Natural killer cell treated with Interleukin-12 subunit alpha and Interleukin-12 subunit beta and Interleukin-15 and Interleukin-18, amount 100 ng/mL, for 72 hours (primary cell): ENCODE measurements around the gene MUC22. TPM values are rescaled to one million over a fixed set of nuclear protein-coding genes. Genes with fewer than 3 reads are reported as not detected.
A peak's percentile ranks its signal among the peaks of the same experiment; 100 is the strongest.
"Not testable (repeated sequence)": the region's sequence is repeated elsewhere in the genome, so short reads cannot be mapped to it uniquely, and the experiment has no call there.

Experiments used
- ATAC-seq, 2 donors: fragments of 150-1000 bp; cut with Tn5 transposase in 1 of 2; sonication (Bioruptor Pico), chemical (Tn5 transposase) in 1 of 2; 2 replicates each; pipeline ENCODE4 v1.10.0; 2021
- DNase-seq: peaks from one replicate; pipeline ENCODE4 v3.0.0; 2022; ENCODE audit warnings: low spot score
- H3K27ac Mint-ChIP-seq, 2 donors: 1 replicate in 1 of 2; 2 replicates in 1 of 2; pipeline ENCODE4 v1.8.0; 2022; ENCODE audit warnings: mixed read lengths in 2 of 2, mild to moderate bottlenecking in 1 of 2, moderate library complexity in 1 of 2
- H3K27me3 Mint-ChIP-seq, 2 donors: 1 replicate in 1 of 2; 2 replicates in 1 of 2; pipeline ENCODE4 v1.8.0; 2022; ENCODE audit warnings: mixed read lengths in 2 of 2
- H3K36me3 Mint-ChIP-seq: one replicate; pipeline ENCODE4 v1.8.0; 2022; ENCODE audit warnings: mixed read lengths
- H3K4me1 Mint-ChIP-seq, 2 donors: 1 replicate in 1 of 2; 2 replicates in 1 of 2; pipeline ENCODE4 v1.8.0; 2022; ENCODE audit warnings: low read depth in 2 of 2, mixed read lengths in 2 of 2, mild to moderate bottlenecking in 1 of 2
- H3K4me3 Mint-ChIP-seq: one replicate; pipeline ENCODE4 v1.8.0; 2022; ENCODE audit warnings: mixed read lengths
- H3K9me3 Mint-ChIP-seq: 2 replicates; pipeline ENCODE4 v1.8.0; 2022; ENCODE audit warnings: mixed read lengths
- total RNA-seq, 2 donors: library from RNA; stranded (reverse); gene quantifications; one replicate each; pipeline ENCODE4 v1.2.3, GENCODE V29; 2022

The MUC22 gene
- total RNA-seq, 2 donors from 2014 or later = not detected

DNA sequence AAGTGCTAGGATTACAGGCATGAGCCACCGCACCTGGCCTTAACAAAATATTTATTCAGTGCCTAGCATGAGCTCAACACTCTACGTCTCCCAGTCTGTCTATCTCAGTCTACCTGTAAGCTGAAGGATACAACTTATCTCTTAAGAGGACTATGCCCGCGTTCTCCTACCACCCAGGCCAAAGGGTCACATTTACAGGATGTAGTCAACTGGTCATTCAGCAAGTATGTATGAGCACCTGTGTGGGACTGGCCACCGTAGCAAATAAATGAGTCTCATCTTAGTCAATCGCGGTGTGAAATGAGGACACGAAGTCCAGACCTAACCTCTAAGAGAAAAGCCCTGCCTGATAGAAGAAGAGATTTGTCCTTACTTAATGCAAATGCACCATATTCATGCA lies 49.9 kb downstream of the MUC22 start:
- Mint-ChIP-seq H3K36me3 (no peaks in the 10 kb centered on the region), H3K9me3 (no peaks in the 10 kb centered on the region), H3K27ac (no peak overlapping the region), H3K27me3 (peaks cover 11 to 22% of the 10 kb centered on the region in 2 donors), H3K4me3 (no peak overlapping the region), H3K4me1 (no peaks in the 10 kb centered on the region)
- ATAC-seq (no peak), DNase-seq (no peak)

DNA sequence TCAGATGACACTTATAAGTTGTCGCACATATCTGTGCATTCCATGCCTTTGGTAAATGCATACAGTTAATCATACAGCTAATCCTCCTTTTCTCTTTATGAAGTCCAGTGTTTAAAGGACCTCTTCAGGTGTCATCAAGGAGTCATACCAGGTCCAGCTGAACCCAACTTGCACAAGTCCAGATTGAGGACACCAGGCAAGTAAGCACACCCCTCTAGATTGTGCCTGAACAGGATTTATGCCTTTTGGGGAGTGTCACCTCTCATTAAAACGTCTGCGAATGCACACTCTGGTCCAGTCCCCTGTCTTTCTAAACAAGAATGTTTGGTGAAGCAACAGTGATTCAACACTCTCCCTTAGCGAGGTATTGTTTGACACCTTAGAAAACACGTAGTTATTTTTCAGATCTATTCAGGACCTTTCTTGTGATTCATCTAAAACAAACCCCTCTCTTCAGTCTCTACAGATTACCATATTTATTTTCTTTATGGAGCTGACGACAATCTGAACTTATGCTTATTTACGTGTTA lies 53.7 kb downstream of the MUC22 start:
- no peaks in the 10 kb centered on the region for H3K36me3 Mint-ChIP-seq
- H3K4me1 Mint-ChIP-seq = no peaks in the 10 kb centered on the region
- H3K27me3 Mint-ChIP-seq = peaks cover 0 to 5% of the 10 kb centered on the region in 2 donors
- DNase-seq (no peak), ATAC-seq (no peak)
- H3K27ac Mint-ChIP-seq = no peak overlapping the region
- H3K9me3 Mint-ChIP-seq = no peaks in the 10 kb centered on the region
- H3K4me3 Mint-ChIP-seq = no peak overlapping the region

DNA sequence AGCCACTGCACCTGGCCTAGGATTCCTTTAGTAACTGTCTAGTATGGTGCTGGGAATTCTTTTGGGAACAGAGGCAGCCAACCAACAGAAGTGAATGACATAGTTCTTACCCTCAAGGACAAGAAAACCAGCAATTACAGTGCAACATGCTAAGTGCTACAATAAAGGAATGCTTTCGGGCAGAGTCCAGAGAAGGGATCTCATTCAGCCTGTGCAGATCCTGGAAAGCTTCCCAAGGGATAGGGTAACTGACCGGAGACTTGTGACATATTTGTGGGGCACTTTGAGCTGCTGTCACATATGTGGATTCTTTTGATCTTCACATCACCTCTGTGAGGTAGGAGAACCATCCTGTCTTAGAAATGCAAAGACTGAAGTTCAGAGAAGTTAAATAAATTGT lies 55.3 kb downstream of the MUC22 start:
- H3K36me3 Mint-ChIP-seq = no peaks in the 10 kb centered on the region

DNA sequence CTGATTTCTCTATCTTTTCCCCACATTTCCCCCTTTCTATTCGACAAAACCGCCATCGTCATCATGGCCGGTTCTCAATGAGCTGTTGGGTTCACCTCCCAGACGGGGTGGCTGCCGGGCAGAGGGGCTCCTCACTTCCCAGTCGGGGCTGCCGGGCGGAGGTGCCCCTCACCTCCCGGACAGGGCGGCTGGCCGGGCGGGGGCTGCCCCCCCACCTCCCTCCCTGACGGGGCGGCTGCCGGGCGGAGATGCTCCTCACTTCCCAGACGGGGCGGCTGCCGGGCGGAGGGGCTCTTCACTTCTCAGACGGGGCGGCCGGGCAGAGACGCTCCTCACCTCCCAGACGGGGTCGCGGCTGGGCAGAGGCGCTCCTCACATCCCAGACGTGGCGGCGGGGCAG lies 56.8 kb downstream of the MUC22 start:
- H3K4me3 Mint-ChIP-seq, H3K27ac Mint-ChIP-seq, H3K36me3 Mint-ChIP-seq, ATAC-seq, H3K4me1 Mint-ChIP-seq, H3K9me3 Mint-ChIP-seq, DNase-seq, H3K27me3 Mint-ChIP-seq: not testable (repeated sequence)

More for the DNA sequence above, 55.3 kb downstream of the MUC22 start:
- Mint-ChIP-seq H3K4me3 (no peak overlapping the region), H3K27ac (no peak overlapping the region), H3K4me1 (no peaks in the 10 kb centered on the region), H3K9me3 (no peaks in the 10 kb centered on the region), H3K27me3 (peaks cover 0 to under 1% of the 10 kb centered on the region in 2 donors)
- no peak for DNase-seq
- ATAC-seq = no peak

DNA sequence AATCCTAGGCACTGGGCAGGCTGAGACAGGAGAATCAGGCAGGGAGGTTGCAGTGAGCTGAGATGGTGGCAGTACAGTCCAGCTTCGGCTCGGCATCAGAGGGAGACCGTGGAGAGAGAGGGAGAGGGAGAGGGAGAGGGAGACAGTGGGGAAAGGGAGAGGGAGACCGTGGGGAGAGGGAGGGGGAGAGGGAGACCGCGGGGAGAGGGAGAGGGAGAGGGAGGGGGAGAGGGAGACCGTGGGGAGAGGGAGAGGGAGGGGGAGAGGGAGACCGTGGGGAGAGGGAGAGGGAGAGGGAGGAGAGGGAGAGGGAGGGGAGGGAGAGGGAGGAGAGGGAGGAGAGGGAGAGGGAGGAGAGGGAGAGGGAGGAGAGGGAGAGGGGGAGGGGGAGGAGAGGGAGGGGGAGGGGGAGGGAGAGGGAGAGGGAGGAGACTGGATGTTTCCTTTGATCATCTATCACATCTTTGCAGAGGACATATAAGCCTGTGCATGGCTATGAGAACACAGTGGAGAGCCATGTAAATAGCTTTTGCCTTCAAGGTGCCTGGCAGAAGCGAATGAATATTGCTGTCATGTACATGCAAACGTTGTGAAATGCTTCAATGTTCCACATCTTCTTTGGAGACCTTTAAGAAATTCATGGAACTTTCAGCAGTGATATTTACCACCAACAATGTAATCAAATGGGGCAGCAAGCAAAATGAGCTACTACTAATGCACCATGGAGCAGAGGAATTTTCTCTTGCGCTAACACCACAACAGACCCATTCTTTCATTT lies 57.8 kb downstream of the MUC22 start:
- H3K36me3 Mint-ChIP-seq = not testable (repeated sequence)

DNA sequence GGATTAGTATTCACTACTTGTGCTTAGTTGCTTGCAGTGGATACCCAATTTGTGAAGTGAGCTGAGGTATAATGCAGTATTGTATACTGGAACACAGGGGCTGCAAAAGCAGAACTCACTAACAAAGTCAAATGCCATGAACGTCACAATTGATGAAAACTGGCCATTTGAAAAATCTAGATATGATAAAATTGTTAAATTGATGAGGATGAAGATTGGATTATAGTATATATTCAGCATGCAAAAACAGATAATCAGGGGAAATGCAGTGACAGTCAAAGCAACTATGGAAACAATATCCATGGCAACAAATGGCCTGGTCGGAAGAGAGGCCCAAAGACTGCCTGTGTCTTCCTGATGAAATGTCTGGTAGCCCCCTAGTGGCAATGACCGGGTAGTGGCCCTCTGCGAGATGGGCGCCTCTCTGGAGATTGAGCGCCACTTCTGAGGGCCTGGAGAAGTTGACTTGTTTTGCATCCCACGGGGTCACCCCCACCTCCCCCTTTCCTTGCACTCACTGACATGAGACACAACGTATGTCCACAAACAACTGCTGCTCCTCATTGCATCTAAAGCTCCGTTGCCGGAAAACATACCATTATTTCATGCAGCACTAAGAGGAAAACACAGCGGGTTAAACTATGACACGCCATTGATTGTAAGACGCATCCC lies 58.5 kb downstream of the MUC22 start:
- no peaks in the 10 kb centered on the region for H3K4me1 Mint-ChIP-seq
- ATAC-seq = peak; percentile 73 to 86

More for the DNA sequence above, 57.8 kb downstream of the MUC22 start:
- not testable (repeated sequence) for ATAC-seq, H3K27me3 Mint-ChIP-seq, H3K27ac Mint-ChIP-seq, H3K9me3 Mint-ChIP-seq, H3K4me3 Mint-ChIP-seq, DNase-seq, H3K4me1 Mint-ChIP-seq

DNA sequence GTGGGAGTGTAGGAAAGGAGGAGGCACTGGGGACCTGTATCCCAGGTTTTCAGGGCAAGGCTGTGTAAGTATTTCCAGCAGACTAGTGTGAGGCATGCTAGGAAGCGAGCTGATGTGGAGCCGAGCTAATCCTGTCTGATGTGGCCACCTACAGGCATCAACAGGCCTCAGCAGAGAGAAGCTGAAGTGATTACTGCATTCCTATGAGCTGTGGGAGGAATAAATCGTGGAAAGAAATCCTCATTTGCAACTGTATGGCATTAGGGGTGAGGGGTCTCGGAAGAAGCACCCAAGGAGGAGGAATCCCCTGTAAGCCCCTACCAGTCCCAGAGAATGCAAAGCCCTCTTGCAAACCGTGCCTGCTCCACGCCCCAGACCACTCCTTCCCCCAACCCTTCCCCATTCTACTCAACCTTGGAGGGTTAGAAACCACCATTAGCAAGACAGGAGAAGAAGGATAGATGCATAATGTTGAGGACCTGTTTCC lies 60.5 kb downstream of the MUC22 start:
- no peak overlapping the region for H3K4me3 Mint-ChIP-seq
- H3K27ac Mint-ChIP-seq = no peak overlapping the region
- no peaks in the 10 kb centered on the region for H3K27me3 Mint-ChIP-seq
- no peaks in the 10 kb centered on the region for H3K9me3 Mint-ChIP-seq
- H3K4me1 Mint-ChIP-seq = no peaks in the 10 kb centered on the region
- ATAC-seq (no peak), DNase-seq (no peak)
- no peaks in the 10 kb centered on the region for H3K36me3 Mint-ChIP-seq

More for the DNA sequence above, 58.5 kb downstream of the MUC22 start:
- H3K36me3 Mint-ChIP-seq = no peaks in the 10 kb centered on the region
- DNase-seq = peak; percentile 67
- no peak overlapping the region for H3K27ac Mint-ChIP-seq
- H3K9me3 Mint-ChIP-seq = no peaks in the 10 kb centered on the region
- H3K4me3 Mint-ChIP-seq = no peak overlapping the region
- no peaks in the 10 kb centered on the region for H3K27me3 Mint-ChIP-seq

DNA sequence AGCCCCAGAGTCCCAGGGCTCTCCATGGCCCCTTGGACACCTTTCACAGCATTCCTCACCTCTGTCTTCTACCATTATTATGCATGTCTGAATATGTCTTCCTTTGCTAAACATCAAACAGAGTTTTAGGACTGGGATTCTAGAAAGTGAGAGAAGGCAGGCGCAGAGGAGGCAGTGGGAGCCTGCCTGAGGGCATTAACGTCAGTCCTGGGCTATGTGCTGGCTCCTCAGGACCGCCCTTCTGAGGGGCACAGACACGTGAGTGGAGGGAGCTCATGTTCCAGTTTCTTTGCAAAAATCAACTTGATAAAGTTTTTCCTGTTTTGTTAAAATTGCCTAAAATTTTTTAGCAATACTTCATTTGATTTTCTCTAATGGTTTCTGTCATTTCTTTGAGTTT lies 64.1 kb downstream of the MUC22 start:
- Mint-ChIP-seq H3K36me3 (no peaks in the 10 kb centered on the region), H3K27ac (no peak overlapping the region), H3K4me3 (no peak overlapping the region), H3K4me1 (no peaks in the 10 kb centered on the region), H3K27me3 (no peaks in the 10 kb centered on the region), H3K9me3 (no peaks in the 10 kb centered on the region)
- DNase-seq (no peak), ATAC-seq (no peak)

DNA sequence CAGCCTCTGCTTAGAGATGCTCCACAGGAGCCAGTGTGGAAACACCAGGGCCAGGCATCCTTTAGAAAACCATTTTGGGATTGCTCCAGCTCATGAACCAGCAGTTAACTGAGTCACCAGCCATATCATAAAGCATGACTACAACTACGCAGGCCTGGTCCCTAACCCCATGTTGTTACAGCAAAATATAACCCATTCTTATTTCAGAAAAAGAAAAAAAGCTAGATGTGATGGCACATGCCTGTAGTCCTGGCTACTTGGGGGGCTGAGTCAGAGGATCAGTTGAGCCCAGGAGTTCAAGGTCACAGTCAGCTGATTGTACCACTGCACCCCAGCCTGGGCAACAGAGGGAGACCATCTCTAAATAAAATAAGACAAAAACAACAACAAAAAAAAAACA lies 65.3 kb downstream of the MUC22 start:
- Mint-ChIP-seq H3K36me3 (no peaks in the 10 kb centered on the region), H3K9me3 (no peaks in the 10 kb centered on the region), H3K4me1 (peaks cover 4 to 7% of the 10 kb centered on the region in 2 donors), H3K27me3 (peaks cover 3 to 8% of the 10 kb centered on the region in 2 donors), H3K4me3 (no peak overlapping the region), H3K27ac (no peak overlapping the region)
- DNase-seq (no peak), ATAC-seq (no peak)

DNA sequence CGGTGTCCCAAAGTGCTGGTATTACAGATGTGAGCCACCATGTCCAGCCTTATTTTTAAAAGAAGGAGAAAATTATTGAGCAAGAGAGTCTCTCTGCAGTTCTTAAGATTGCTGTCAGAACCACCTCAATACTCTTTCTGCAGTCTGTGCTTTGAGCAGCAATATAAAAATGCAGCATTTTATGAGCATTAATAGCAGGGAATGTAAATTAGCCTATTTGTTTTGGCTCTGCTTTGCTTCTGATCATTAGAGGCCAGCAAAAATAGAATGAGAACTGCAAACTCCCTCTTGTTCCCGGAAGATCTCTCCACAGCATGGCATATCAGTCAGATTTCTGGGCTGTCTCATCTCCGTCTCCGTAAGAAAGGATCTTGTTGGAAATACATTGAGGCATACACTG lies 66.3 kb downstream of the MUC22 start:
- no peak for ATAC-seq
- H3K9me3 Mint-ChIP-seq = no peaks in the 10 kb centered on the region

DNA sequence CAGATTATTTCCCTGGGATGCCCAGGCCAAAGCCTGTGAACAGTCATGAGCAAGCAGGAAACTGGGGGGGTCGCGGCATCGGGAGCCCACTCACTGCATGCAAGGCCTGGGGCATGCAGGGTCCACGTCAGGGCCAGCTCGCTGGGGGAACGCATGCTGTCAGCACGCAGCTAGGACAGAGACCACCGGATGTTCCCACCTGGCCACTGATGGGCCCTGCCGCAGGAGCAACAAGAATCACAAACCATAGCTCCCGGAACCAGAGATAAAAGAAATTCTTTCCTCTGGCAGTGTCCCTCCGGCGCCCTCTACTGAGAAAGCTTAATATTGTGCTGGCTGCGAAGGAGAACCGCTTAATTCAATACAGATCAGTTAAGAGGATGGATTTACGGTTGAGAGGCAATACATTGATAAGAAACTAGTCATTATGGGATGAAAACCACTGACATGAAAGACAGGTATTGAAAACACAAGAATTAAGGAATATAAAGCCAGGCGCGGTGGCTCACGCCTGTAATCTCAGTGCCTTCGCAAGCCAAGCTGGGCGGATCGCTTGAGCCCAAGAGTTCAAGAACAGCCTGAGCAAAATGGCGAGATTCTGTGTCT lies 69.5 kb downstream of the MUC22 start:
- Mint-ChIP-seq H3K9me3 (no peaks in the 10 kb centered on the region), H3K4me3 (no peak overlapping the region), H3K27me3 (peaks cover 8 to 9% of the 10 kb centered on the region in 2 donors), H3K4me1 (peaks cover 4 to 7% of the 10 kb centered on the region in 2 donors), H3K27ac (peak overlapping the region in 1 of 2 donors; percentile 58), H3K36me3 (no peaks in the 10 kb centered on the region)
- DNase-seq (peak; percentile 70), ATAC-seq (peak; percentile 55 to 58)

More for the DNA sequence above, 66.3 kb downstream of the MUC22 start:
- H3K36me3 Mint-ChIP-seq = no peaks in the 10 kb centered on the region
- H3K27me3 Mint-ChIP-seq = peaks cover 3 to 8% of the 10 kb centered on the region in 2 donors
- H3K4me1 Mint-ChIP-seq = peaks cover 4 to 7% of the 10 kb centered on the region in 2 donors
- no peak overlapping the region for H3K27ac Mint-ChIP-seq
- DNase-seq = no peak
- no peak overlapping the region for H3K4me3 Mint-ChIP-seq

DNA sequence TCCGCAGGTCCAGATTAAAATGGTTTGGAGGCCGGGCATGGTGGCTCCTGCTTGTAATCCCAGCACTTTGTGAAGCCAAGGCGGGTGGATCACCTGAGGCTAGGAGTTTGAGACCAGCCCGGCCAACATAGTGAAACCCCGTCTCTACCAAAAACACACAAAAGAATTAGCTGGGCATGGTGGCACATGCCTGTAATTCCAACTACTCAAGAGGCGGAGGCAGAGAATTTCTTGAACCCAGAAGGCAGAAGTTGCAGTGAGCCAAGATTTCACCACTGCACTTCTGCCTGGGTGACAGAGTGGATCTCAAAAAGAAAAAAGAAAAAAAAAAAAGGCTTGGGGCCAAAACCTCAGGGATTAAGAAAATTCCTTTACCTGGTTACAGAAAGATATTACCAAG lies 71.6 kb downstream of the MUC22 start:
- no peak for ATAC-seq
- Mint-ChIP-seq H3K9me3 (no peaks in the 10 kb centered on the region), H3K4me3 (no peak overlapping the region), H3K36me3 (no peaks in the 10 kb centered on the region), H3K4me1 (peaks cover 5 to 7% of the 10 kb centered on the region in 2 donors), H3K27me3 (peaks cover 8 to 18% of the 10 kb centered on the region in 2 donors), H3K27ac (no peak overlapping the region)
- DNase-seq = no peak

DNA sequence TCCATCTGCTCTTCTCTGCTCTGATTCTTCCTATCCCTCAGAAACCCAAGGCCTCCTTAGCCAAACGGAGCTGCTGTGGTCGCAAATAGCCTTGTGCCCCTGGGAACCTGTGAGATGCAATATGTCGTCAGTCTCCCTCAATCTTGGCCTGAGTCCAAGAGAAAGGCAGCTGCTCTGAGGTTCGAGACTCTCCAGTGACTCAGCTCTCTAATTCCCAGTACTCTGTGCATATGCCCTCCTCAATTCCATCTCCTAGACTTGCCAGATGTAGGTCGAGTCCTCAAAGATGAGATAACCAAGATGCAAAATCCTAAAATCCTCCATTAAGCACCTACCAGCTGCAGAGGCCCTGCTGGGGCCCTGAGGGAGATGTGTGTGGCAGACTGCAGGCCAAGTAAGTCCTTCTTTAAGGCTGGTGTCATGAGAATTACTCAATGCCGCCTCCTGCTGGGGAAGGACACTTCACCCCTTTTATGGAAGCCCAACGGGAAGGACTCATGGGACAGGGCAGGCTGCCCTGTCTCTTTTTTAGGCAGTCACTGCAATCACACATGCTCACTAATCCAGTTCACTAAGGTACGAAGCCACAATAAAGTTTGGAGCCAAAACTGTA lies 73.6 kb downstream of the MUC22 start:
- Mint-ChIP-seq H3K27me3 (peaks cover 8 to 24% of the 10 kb centered on the region in 2 donors), H3K4me3 (no peak overlapping the region), H3K9me3 (no peaks in the 10 kb centered on the region), H3K36me3 (no peaks in the 10 kb centered on the region), H3K4me1 (peaks cover 10 to 13% of the 10 kb centered on the region in 2 donors), H3K27ac (no peak overlapping the region)
- no peak for DNase-seq
- no peak for ATAC-seq
